ENCODE data around the gene KRT24. TPM values are rescaled to one million over a fixed set of nuclear protein-coding genes. Genes with fewer than 3 reads are reported as not detected.
"Not testable (repeated sequence)": the region's sequence is repeated elsewhere in the genome, so short reads cannot be mapped to it uniquely, and the experiment has no call there.

The KRT24 gene
- total RNA-seq = 10 to 100 TPM in 1 of 4 donors, 1 to 10 TPM in 1, under 1 TPM in 1, not detected in 1; 0.64 to 13.5 (median 4.9) TPM

- in situ Hi-C loops (cut with MboI; ENCODE audit: low pct_ligation_motif_present in 1 of 4, low pct_unique_long_range_greater_than_20kb in 1 of 4, low sequenced_read_pairs in 3 of 4) = no loop called here
- DNase-seq = no peak
- intact Hi-C loops (cut with DNase I; ENCODE audit: low total_unique reads) = no loop called here
- no peaks in the 10 kb centered on the region for H3K4me1 ChIP-seq
- WGBS, 2 donors (ENCODE audit: low coverage in 1 of 2) = 78 to 85% methylated on average over 4 to 7 of the region's 7 CpGs
- H3K4me3 ChIP-seq = no peak within 1 kb of the TSS
- no peaks in the 10 kb centered on the region for H3K9me3 ChIP-seq
- no peak within 1 kb of the TSS for H3K27ac ChIP-seq
- H3K36me3 ChIP-seq = no peaks in the 10 kb centered on the region
- peaks cover 29% of the 10 kb centered on the region for H3K27me3 ChIP-seq
- TF ChIP-seq EP300 (IDR thresholded peaks at IDR 0.05; ENCODE audit: low read depth) = no peak
Observed at GRCh38 chr17:40703652-40704051, at the start of gene KRT24. Gene KRT24 (minus strand): TSS chr17:40703752. CDS start chr17:40703693, 59 bp downstream.

- 84% methylated on average over 14 of the region's 14 CpGs; no CpG with 5 or more reads in 1 of the 2 donors for WGBS, 2 donors (ENCODE audit: low coverage in 1 of 2)
- in situ Hi-C loops (cut with MboI; ENCODE audit: low pct_ligation_motif_present in 1 of 4, low pct_unique_long_range_greater_than_20kb in 1 of 4, low sequenced_read_pairs in 3 of 4) (no loop called here), intact Hi-C loops (cut with DNase I; ENCODE audit: low total_unique reads) (no loop called here)
Observed at GRCh38 chr17:40751065-40751464, 47.5 kb upstream of the KRT24 start.

GRCh38 chr17:40750391-40750790 lies 46.8 kb upstream of the KRT24 start:
- TF ChIP-seq POLR2AphosphoS5 (IDR thresholded peaks at IDR 0.05) (no peak), EP300 (IDR thresholded peaks at IDR 0.05; ENCODE audit: low read depth) (no peak), POLR2A (IDR thresholded peaks at IDR 0.05) (no peak), CTCF (IDR thresholded peaks at IDR 0.05) (no peak)
- intact Hi-C loops (cut with DNase I; ENCODE audit: low total_unique reads) (no loop called here), in situ Hi-C loops (cut with MboI; ENCODE audit: low pct_ligation_motif_present in 1 of 4, low pct_unique_long_range_greater_than_20kb in 1 of 4, low sequenced_read_pairs in 3 of 4) (no loop called here)
- Histone ChIP-seq H3K9me3 (no peaks in the 10 kb centered on the region), H3K36me3 (no peaks in the 10 kb centered on the region), H3K4me3 (no peak overlapping the region), H3K27ac (no peak overlapping the region), H3K4me1 (no peaks in the 10 kb centered on the region), H3K27me3 (peaks cover 18% of the 10 kb centered on the region)
- no peak for DNase-seq
- 83 to 100% methylated on average over 1 to 6 of the region's 6 CpGs for WGBS, 2 donors (ENCODE audit: low coverage in 1 of 2)

More at GRCh38 chr17:40751065-40751464, 47.5 kb upstream of the KRT24 start:
- H3K9me3 ChIP-seq = no peaks in the 10 kb centered on the region
- H3K4me1 ChIP-seq = no peaks in the 10 kb centered on the region
- TF ChIP-seq CTCF (IDR thresholded peaks at IDR 0.05) = no peak
- no peak for TF ChIP-seq EP300 (IDR thresholded peaks at IDR 0.05; ENCODE audit: low read depth)
- TF ChIP-seq POLR2A (IDR thresholded peaks at IDR 0.05) = no peak
- no peak for TF ChIP-seq POLR2AphosphoS5 (IDR thresholded peaks at IDR 0.05)
- no peaks in the 10 kb centered on the region for H3K36me3 ChIP-seq
- H3K4me3 ChIP-seq = no peak overlapping the region
- no peak overlapping the region for H3K27ac ChIP-seq
- no peak for DNase-seq
- H3K27me3 ChIP-seq = peaks cover 18% of the 10 kb centered on the region

GRCh38 chr17:40748666-40749065 lies 45.1 kb upstream of the KRT24 start:
- in situ Hi-C loops (cut with MboI; ENCODE audit: low pct_ligation_motif_present in 1 of 4, low pct_unique_long_range_greater_than_20kb in 1 of 4, low sequenced_read_pairs in 3 of 4); H3K27ac ChIP-seq; H3K9me3 ChIP-seq; H3K4me1 ChIP-seq; H3K4me3 ChIP-seq; intact Hi-C loops (cut with DNase I; ENCODE audit: low total_unique reads); DNase-seq; H3K36me3 ChIP-seq: not testable (repeated sequence)
- peaks cover 24% of the 10 kb centered on the region for H3K27me3 ChIP-seq
- 78 to 83% methylated on average over 1 of the region's 1 CpG for WGBS, 2 donors (ENCODE audit: low coverage in 1 of 2)

- H3K4me1 ChIP-seq = no peaks in the 10 kb centered on the region
- no peak overlapping the region for H3K27ac ChIP-seq
- 51 to 68% methylated on average over 3 to 4 of the region's 4 CpGs for WGBS, 2 donors (ENCODE audit: low coverage in 1 of 2)
- intact Hi-C loops (cut with DNase I; ENCODE audit: low total_unique reads) = no loop called here
- peaks cover 13% of the 10 kb centered on the region for H3K27me3 ChIP-seq
- peaks cover 0 to 6% of the 10 kb centered on the region in 2 donors for H3K9me3 ChIP-seq
- no peak for DNase-seq
- TF ChIP-seq CTCF (IDR thresholded peaks at IDR 0.05) = no peak
- TF ChIP-seq POLR2A (IDR thresholded peaks at IDR 0.05) = no peak
- TF ChIP-seq EP300 (IDR thresholded peaks at IDR 0.05; ENCODE audit: low read depth) = no peak
- TF ChIP-seq POLR2AphosphoS5 (IDR thresholded peaks at IDR 0.05) = no peak
- in situ Hi-C loops (cut with MboI; ENCODE audit: low pct_ligation_motif_present in 1 of 4, low pct_unique_long_range_greater_than_20kb in 1 of 4, low sequenced_read_pairs in 3 of 4) = no loop called here
- no peak overlapping the region for H3K4me3 ChIP-seq
- no peaks in the 10 kb centered on the region for H3K36me3 ChIP-seq
Observed at GRCh38 chr17:40738553-40738952, 35.0 kb upstream of the KRT24 start.

Data from transverse colon (tissue), 4 donors.